Right renal pelvis (tissue), 4 donors: ENCODE data around the gene DOK6. TPM values are rescaled to one million over a fixed set of nuclear protein-coding genes. Genes with fewer than 3 reads are reported as not detected.

Source experiments
- DNase-seq, 4 donors: peaks; one replicate each; pipeline ENCODE4 v3.0.0-alpha.2; 2013; ENCODE audit warnings: low read depth in 4 of 4, low spot score in 3 of 4, missing footprints in 1 of 4
- polyA plus RNA-seq, 4 donors: library from polyadenylated mRNA; unstranded; fragments of 120-200 nt; gene quantifications; one replicate each; pipeline ENCODE4 v1.2.1, GENCODE V29; 2013; ENCODE audit not compliant: insufficient read length in 4 of 4

The DOK6 gene
- polyA plus RNA-seq, 4 donors = 15.3 to 18.9 (median 18.0) TPM

- DNase-seq = no peak
These were observed 131.3 kb downstream of the DOK6 start for GRCh38 chr18:69531973-69532372.

GRCh38 chr18:69537183-69537582, 136.5 kb downstream of the DOK6 start:
- DNase-seq = no peak

GRCh38 chr18:69538849-69539248, 138.2 kb downstream of the DOK6 start:
- DNase-seq = no peak

- DNase-seq = no peak
These were observed 138.7 kb downstream of the DOK6 start for GRCh38 chr18:69539404-69539803.

- no peak for DNase-seq
These were observed 155.5 kb downstream of the DOK6 start for GRCh38 chr18:69556228-69556627.

- peak in 1 of 4 donors; percentile 5 for DNase-seq
These were observed 156.6 kb downstream of the DOK6 start for GRCh38 chr18:69557282-69557681.

GRCh38 chr18:69558052-69558451, 157.4 kb downstream of the DOK6 start:
- no peak for DNase-seq

GRCh38 chr18:69559604-69560003, 158.9 kb downstream of the DOK6 start:
- DNase-seq = no peak

GRCh38 chr18:69564602-69565001, 163.9 kb downstream of the DOK6 start:
- DNase-seq = no peak

- no peak for DNase-seq
These were observed 167.3 kb downstream of the DOK6 start for GRCh38 chr18:69567813-69568488.

- no peak for DNase-seq
These were observed 168.4 kb downstream of the DOK6 start for GRCh38 chr18:69569133-69569532.

- DNase-seq = no peak
These were observed 173.7 kb downstream of the DOK6 start for GRCh38 chr18:69574401-69574800.

GRCh38 chr18:69580107-69580506, 179.4 kb downstream of the DOK6 start:
- no peak for DNase-seq

GRCh38 chr18:69584429-69584828, 183.7 kb downstream of the DOK6 start:
- no peak for DNase-seq

GRCh38 chr18:69585696-69586095, 185.0 kb downstream of the DOK6 start:
- DNase-seq = no peak

GRCh38 chr18:69586537-69586936, 185.8 kb downstream of the DOK6 start:
- DNase-seq = no peak

- no peak for DNase-seq
These were observed 187.6 kb downstream of the DOK6 start for GRCh38 chr18:69588301-69588700.

GRCh38 chr18:69590150-69590549, 189.5 kb downstream of the DOK6 start:
- DNase-seq = no peak

- no peak for DNase-seq
These were observed 195.7 kb downstream of the DOK6 start for GRCh38 chr18:69596345-69596744.

- DNase-seq = no peak
These were observed 196.9 kb downstream of the DOK6 start for GRCh38 chr18:69597561-69597960.

- no peak for DNase-seq
These were observed 198.7 kb downstream of the DOK6 start for GRCh38 chr18:69599377-69599776.

GRCh38 chr18:69612242-69612641, 211.6 kb downstream of the DOK6 start:
- no peak for DNase-seq

- DNase-seq = no peak
These were observed 215.4 kb downstream of the DOK6 start for GRCh38 chr18:69616114-69616513.
